ENCODE measurements around the gene PIGC.
A peak's percentile ranks its signal among the peaks of the same experiment; 100 is the strongest.

The PIGC gene

DNA sequence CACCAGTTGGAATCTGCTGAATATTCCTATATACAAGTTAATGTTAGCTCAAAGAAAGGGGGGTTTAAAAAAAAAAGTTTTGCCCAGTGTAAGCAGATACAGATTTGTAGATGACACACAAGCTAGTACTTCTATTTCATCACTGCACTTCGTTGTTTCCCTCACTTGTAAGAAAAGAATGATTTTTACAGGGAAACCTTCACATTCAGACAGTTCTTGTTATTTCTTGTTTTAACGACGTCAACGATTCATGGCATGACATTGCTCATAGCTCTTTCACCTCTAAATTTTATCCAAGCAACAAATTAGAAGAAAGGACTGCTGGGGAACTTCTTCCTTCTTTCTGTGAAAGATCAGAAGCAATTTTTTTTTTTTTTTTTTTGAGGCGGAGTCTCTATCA is 49.1 kb downstream of the PIGC start:
- Mint-ChIP-seq H3K4me1 (ENCODE audit: low read depth) (peaks cover 46% of the 10 kb centered on the region), H3K27ac (peak overlapping the region; percentile 90), H3K36me3 (ENCODE audit: low read depth) (peaks cover 8% of the 10 kb centered on the region), H3K9me3 (no peaks in the 10 kb centered on the region), H3K27me3 (ENCODE audit: low read depth) (peaks cover 9% of the 10 kb centered on the region), H3K4me3 (peak overlapping the region; percentile 68)
- no peak for DNase-seq (ENCODE audit: low spot score)

- Mint-ChIP-seq H3K9me3 (no peaks in the 10 kb centered on the region), H3K27me3 (ENCODE audit: low read depth) (peaks cover 9% of the 10 kb centered on the region), H3K4me3 (peak overlapping the region; percentile 68), H3K27ac (peak overlapping the region; percentile 90), H3K4me1 (ENCODE audit: low read depth) (peaks cover 43% of the 10 kb centered on the region), H3K36me3 (ENCODE audit: low read depth) (peaks cover 8% of the 10 kb centered on the region)
- peak; percentile 73 for DNase-seq (ENCODE audit: low spot score)
Observed at GRCh38 chr1:172394141-172394751, 49.6 kb downstream of the PIGC start.

GRCh38 chr1:172393354-172393753 is 50.5 kb downstream of the PIGC start:
- no peak for DNase-seq (ENCODE audit: low spot score)
- Mint-ChIP-seq H3K27ac (peak overlapping the region; percentile 55), H3K4me1 (ENCODE audit: low read depth) (peaks cover 34% of the 10 kb centered on the region), H3K9me3 (no peaks in the 10 kb centered on the region), H3K27me3 (ENCODE audit: low read depth) (peaks cover 9% of the 10 kb centered on the region), H3K4me3 (peak overlapping the region; percentile 24), H3K36me3 (ENCODE audit: low read depth) (peaks cover 8% of the 10 kb centered on the region)

GRCh38 chr1:172391976-172392375 is 51.9 kb downstream of the PIGC start:
- Mint-ChIP-seq H3K4me3 (no peak overlapping the region), H3K4me1 (ENCODE audit: low read depth) (peaks cover 29% of the 10 kb centered on the region), H3K27me3 (ENCODE audit: low read depth) (peaks cover 9% of the 10 kb centered on the region), H3K36me3 (ENCODE audit: low read depth) (peaks cover 7% of the 10 kb centered on the region), H3K27ac (no peak overlapping the region), H3K9me3 (no peaks in the 10 kb centered on the region)
- DNase-seq (ENCODE audit: low spot score): no peak
